ENCODE data around the gene PIMREG.

PIMREG gene

DNA sequence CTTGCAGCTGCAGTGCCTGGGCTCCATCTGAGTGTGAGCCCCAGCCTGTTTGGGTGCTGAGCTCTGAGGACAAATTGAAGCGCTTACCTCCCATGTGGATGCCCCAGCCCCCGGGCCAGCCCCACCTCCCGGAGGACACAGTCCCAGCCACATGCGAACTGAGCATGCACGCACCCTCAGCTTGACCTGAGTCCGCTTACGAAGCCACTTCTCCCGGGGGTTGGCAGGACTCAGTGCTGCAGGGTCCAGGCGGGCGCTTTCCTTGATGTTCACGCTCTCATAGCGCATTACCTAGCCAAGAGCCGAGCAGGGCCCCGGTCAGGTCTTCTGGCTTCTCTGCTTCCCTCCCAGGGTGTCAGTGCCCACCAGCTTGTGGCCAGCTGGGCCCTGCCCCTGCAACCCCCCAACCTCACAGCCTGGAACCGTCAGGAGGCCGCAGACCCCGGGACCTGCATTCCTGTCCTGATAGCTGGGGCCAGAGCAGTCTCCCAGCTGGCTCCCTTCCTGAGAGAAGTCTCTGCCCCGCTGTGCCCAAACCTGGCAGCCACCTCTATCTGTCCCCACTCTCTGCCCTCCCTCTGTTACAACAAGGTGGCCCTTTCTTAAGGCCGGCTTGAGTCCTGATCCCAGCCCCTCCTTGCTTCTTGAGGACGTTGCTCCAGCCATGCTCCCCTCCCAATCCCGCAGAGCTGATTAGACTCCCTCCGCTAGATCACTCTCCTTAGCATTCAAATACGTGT is 24.0 kb downstream of the PIMREG start:
- no peaks in the 10 kb centered on the region for H3K9me3 ChIP-seq (ENCODE audit: severe bottlenecking)
- H3K4me3 ChIP-seq (ENCODE audit: severe bottlenecking), result no peak overlapping the region
- DNase-seq (ENCODE audit: low spot score) (no peak), ATAC-seq (ENCODE audit: low read depth) (no peak)
- no peaks in the 10 kb centered on the region for H3K36me3 ChIP-seq (ENCODE audit: low read depth)
- H3K27ac ChIP-seq (ENCODE audit: poor library complexity, severe bottlenecking), result no peak overlapping the region
- peaks cover 10% of the 10 kb centered on the region for H3K4me1 ChIP-seq (ENCODE audit: insufficient read depth, poor library complexity, severe bottlenecking)
- H3K27me3 ChIP-seq (ENCODE audit: insufficient read depth, poor library complexity, severe bottlenecking), result no peaks in the 10 kb centered on the region
- TF ChIP-seq, protein P1, sequence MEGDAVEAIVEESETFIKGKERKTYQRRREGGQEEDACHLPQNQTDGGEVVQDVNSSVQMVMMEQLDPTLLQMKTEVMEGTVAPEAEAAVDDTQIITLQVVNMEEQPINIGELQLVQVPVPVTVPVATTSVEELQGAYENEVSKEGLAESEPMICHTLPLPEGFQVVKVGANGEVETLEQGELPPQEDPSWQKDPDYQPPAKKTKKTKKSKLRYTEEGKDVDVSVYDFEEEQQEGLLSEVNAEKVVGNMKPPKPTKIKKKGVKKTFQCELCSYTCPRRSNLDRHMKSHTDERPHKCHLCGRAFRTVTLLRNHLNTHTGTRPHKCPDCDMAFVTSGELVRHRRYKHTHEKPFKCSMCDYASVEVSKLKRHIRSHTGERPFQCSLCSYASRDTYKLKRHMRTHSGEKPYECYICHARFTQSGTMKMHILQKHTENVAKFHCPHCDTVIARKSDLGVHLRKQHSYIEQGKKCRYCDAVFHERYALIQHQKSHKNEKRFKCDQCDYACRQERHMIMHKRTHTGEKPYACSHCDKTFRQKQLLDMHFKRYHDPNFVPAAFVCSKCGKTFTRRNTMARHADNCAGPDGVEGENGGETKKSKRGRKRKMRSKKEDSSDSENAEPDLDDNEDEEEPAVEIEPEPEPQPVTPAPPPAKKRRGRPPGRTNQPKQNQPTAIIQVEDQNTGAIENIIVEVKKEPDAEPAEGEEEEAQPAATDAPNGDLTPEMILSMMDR (IDR thresholded peaks at IDR 0.05; ENCODE audit: poor library complexity, severe bottlenecking), result no peak

DNA sequence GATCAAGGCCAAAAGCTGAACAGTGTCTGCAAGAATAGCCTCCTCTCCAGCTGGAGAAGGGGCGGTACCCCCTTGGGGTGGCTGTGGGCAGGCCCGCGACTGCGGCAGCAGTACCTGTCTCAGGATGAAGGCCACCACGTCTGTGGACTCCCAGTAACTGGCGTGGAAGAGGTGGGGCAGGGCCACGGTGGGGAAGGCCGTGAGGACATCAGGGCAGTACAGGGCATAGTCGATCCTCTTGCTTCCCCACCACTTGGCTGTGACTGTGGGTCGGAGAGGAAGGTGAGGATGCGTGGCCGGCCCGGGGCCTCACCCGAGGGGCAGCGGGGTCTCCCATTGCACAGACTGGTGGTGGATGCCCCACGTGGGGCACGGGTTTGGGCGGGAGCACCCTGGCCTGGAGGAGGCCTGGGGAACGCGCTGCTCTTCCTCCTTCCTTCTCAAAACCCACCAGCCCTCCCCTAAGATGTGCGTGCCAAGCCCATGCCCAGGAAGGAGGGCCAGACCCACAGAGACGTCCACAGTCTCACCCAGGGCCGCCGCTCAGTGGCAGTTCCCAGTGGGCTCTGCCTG is 26.0 kb downstream of the PIMREG start:
- Histone ChIP-seq H3K4me3 (ENCODE audit: severe bottlenecking) (no peak overlapping the region), H3K27me3 (ENCODE audit: insufficient read depth, poor library complexity, severe bottlenecking) (no peaks in the 10 kb centered on the region), H3K4me1 (ENCODE audit: insufficient read depth, poor library complexity, severe bottlenecking) (peaks cover 10% of the 10 kb centered on the region), H3K27ac (ENCODE audit: poor library complexity, severe bottlenecking) (no peak overlapping the region), H3K36me3 (ENCODE audit: low read depth) (no peaks in the 10 kb centered on the region), H3K9me3 (ENCODE audit: severe bottlenecking) (no peaks in the 10 kb centered on the region)
- ATAC-seq (ENCODE audit: low read depth) (no peak), DNase-seq (ENCODE audit: low spot score) (no peak)
- TF ChIP-seq, protein P1 (IDR thresholded peaks at IDR 0.05; ENCODE audit: poor library complexity, severe bottlenecking), result no peak

DNA sequence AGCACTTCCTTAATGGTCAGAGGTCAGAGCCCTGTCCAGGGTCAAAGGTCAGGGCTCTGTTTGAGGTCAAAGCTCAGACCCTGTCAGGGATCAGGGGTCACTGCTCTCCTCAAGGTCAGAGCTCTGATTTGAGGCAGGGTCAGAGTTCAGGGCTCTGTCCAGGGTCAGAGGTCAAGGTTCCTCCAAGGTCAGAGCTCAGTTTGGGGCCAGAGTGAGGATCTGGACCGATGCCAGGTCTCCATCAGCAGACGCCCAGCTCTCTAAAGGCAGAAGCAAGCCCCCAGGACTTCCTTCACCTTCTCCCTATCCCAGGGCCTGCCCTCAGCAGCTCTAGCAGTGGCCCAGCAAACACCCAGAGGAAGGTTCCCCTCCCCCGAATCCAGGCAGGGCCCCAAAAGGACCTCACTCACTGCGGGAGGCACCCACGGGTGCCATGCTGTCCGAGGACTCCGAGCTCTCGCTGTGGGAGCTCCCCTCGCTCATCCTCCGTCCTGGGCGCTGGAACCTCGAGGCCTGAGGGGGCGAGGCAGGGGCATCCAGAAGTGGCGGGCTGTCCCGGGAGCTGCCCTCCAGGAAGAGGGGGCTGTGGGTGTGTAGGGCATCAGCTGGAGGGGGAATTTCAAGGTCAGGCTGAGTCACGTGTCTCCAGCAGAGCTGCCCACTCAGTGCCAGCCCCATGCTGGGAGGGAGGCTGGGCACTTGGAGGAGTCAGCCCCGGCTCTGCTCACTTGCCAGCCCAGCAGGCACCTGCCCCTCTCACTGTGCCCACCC is 26.7 kb downstream of the PIMREG start:
- Histone ChIP-seq H3K9me3 (ENCODE audit: severe bottlenecking) (no peaks in the 10 kb centered on the region), H3K4me1 (ENCODE audit: insufficient read depth, poor library complexity, severe bottlenecking) (peaks cover 10% of the 10 kb centered on the region), H3K27me3 (ENCODE audit: insufficient read depth, poor library complexity, severe bottlenecking) (no peaks in the 10 kb centered on the region), H3K36me3 (ENCODE audit: low read depth) (peaks cover 1% of the 10 kb centered on the region; the same call in 1 of the 2 replicates), H3K27ac (ENCODE audit: poor library complexity, severe bottlenecking) (no peak overlapping the region), H3K4me3 (ENCODE audit: severe bottlenecking) (no peak overlapping the region)
- TF ChIP-seq, protein P1 (IDR thresholded peaks at IDR 0.05; ENCODE audit: poor library complexity, severe bottlenecking), result no peak
- ATAC-seq (ENCODE audit: low read depth) (peak; percentile 15; the same call in 2 of the 3 replicates), DNase-seq (ENCODE audit: low spot score) (no peak)

DNA sequence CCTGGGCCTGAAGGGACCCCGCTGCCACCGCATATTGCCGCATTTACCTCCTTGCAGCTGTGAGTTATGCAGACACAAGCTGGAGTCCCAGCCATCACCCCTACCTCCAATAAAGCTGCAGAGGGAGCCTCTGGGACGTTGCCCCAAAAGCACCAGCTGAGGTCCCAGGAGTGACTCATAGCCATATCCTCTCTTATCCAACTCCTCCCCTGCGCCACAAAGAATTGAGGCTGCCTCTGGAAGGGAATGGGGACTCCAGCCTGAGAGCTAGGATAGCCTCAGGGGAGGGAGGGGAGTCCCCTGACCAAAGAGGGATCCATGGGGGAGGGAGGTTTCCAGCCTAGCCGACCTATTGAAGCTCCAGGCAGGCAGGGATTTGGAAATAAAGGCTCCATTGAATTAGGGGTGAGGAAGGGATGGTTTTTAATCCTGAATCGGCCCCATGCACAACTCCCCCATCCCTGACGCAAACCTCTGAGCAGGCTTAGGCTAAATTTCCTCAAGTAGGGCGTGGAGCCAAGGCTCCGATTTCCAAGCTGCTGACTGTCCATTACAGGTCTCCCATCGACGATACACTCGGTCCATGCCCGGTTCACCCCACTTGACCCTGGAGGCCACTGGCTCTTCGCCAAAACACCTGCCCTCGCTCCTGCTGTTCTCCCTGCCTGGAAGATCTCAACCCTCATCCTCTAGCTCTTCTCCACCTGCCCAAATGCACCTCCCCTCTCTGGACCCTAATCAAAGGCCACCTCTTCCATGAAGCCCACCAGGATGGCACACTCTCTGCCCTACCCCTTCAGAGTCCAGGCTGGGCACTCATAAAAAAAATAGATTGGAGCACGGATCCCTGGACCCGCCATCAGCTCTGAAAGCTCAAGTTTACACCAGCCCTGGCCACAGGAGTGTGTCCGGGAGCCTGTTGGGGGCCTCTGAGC is 27.5 kb downstream of the PIMREG start:
- TF ChIP-seq, protein P1 (IDR thresholded peaks at IDR 0.05; ENCODE audit: poor library complexity, severe bottlenecking), result peak; percentile 38
- H3K4me1 ChIP-seq (ENCODE audit: insufficient read depth, poor library complexity, severe bottlenecking), result peaks cover 10% of the 10 kb centered on the region
- no peak overlapping the region for H3K27ac ChIP-seq (ENCODE audit: poor library complexity, severe bottlenecking)
- ATAC-seq (ENCODE audit: low read depth), result peak; percentile 64
- H3K27me3 ChIP-seq (ENCODE audit: insufficient read depth, poor library complexity, severe bottlenecking), result no peaks in the 10 kb centered on the region
- DNase-seq (ENCODE audit: low spot score), result no peak
- H3K4me3 ChIP-seq (ENCODE audit: severe bottlenecking), result no peak overlapping the region
- peaks cover 4% of the 10 kb centered on the region; the same call in 1 of the 2 replicates for H3K36me3 ChIP-seq (ENCODE audit: low read depth)
- no peaks in the 10 kb centered on the region for H3K9me3 ChIP-seq (ENCODE audit: severe bottlenecking)

Data from RWPE2 (cell line).